ENCODE data around the gene BAIAP2. TPM values are rescaled to one million over a fixed set of nuclear protein-coding genes. Genes with fewer than 3 reads are reported as not detected.

BAIAP2 gene
- polyA plus RNA-seq, 1 donor from 2014 or later: 17.5 TPM

GRCh38 chr17:81027038-81027437 lies 7.9 kb upstream of the BAIAP2 start:
- H3K4me2 ChIP-seq (ENCODE audit: low read length): no peak overlapping the region
- H3K9ac ChIP-seq (ENCODE audit: low read length): no peak overlapping the region
- H3K79me2 ChIP-seq (replicated peaks; ENCODE audit: insufficient read depth, low read length): no peaks in the 10 kb centered on the region
- no peaks in the 10 kb centered on the region for H3K27me3 ChIP-seq (ENCODE audit: insufficient read depth, low read depth, low read length)
- H3K36me3 ChIP-seq (ENCODE audit: insufficient read depth, low read length): no peaks in the 10 kb centered on the region
- no peak overlapping the region for H3K27ac ChIP-seq (ENCODE audit: low read length)
- no peaks in the 10 kb centered on the region for H4K20me1 ChIP-seq (ENCODE audit: insufficient read depth)
- H3K9me2 ChIP-seq (ENCODE audit: insufficient read depth, low read length): no peaks in the 10 kb centered on the region
- no peaks in the 10 kb centered on the region for H3F3A ChIP-seq (ENCODE audit: insufficient read depth, low read length, poor library complexity, severe bottlenecking)
- no peaks in the 10 kb centered on the region for H3K9me3 ChIP-seq (ENCODE audit: low read length)
- TF ChIP-seq CTCF (IDR thresholded peaks at IDR 0.05; ENCODE audit: poor library complexity, severe bottlenecking): no peak
- no peak for TF ChIP-seq RAD21 (conservative IDR thresholded peaks at IDR 0.05)
- TF ChIP-seq MXI1 (conservative IDR thresholded peaks at IDR 0.05; ENCODE audit: poor library complexity, severe bottlenecking): no peak
- no peak for TF ChIP-seq TAF1 (IDR thresholded peaks at IDR 0.05; ENCODE audit: low read depth)
- TF ChIP-seq SMC3 (conservative IDR thresholded peaks at IDR 0.05; ENCODE audit: poor library complexity): no peak
- TF ChIP-seq EZH2 (IDR thresholded peaks at IDR 0.05; ENCODE audit: borderline replicate concordance, insufficient read depth, low read length, poor library complexity, severe bottlenecking): no peak
- no peak for TF ChIP-seq EP300 (conservative IDR thresholded peaks at IDR 0.05; ENCODE audit: poor library complexity, severe bottlenecking)
- TF ChIP-seq POLR2AphosphoS5 (IDR thresholded peaks at IDR 0.05): no peak
- TF ChIP-seq REST (IDR thresholded peaks at IDR 0.05; ENCODE audit: borderline replicate concordance): no peak
- no peak overlapping the region for H2AFZ ChIP-seq (ENCODE audit: low read depth, low read length)
- H3K4me3 ChIP-seq (ENCODE audit: low read length): peak overlapping the region; percentile 25

GRCh38 chr17:81027591-81028505 lies 7.1 kb upstream of the BAIAP2 start:
- Histone ChIP-seq H3K9me2 (ENCODE audit: insufficient read depth, low read length) (no peaks in the 10 kb centered on the region), H3K27me3 (ENCODE audit: insufficient read depth, low read depth, low read length) (no peaks in the 10 kb centered on the region), H4K20me1 (ENCODE audit: insufficient read depth) (no peaks in the 10 kb centered on the region), H3F3A (ENCODE audit: insufficient read depth, low read length, poor library complexity, severe bottlenecking) (no peaks in the 10 kb centered on the region), H3K27ac (ENCODE audit: low read length) (no peak overlapping the region), H3K9ac (ENCODE audit: low read length) (no peak overlapping the region), H3K79me2 (replicated peaks; ENCODE audit: insufficient read depth, low read length) (no peaks in the 10 kb centered on the region), H3K4me2 (ENCODE audit: low read length) (no peak overlapping the region), H3K4me3 (ENCODE audit: low read length) (peak overlapping the region; percentile 25), H2AFZ (ENCODE audit: low read depth, low read length) (no peak overlapping the region), H3K9me3 (ENCODE audit: low read length) (no peaks in the 10 kb centered on the region), H3K36me3 (ENCODE audit: insufficient read depth, low read length) (no peaks in the 10 kb centered on the region)
- TF ChIP-seq EP300 (conservative IDR thresholded peaks at IDR 0.05; ENCODE audit: poor library complexity, severe bottlenecking) (no peak), SMC3 (conservative IDR thresholded peaks at IDR 0.05; ENCODE audit: poor library complexity) (no peak), CTCF (IDR thresholded peaks at IDR 0.05; ENCODE audit: poor library complexity, severe bottlenecking) (no peak), POLR2AphosphoS5 (IDR thresholded peaks at IDR 0.05) (no peak), EZH2 (IDR thresholded peaks at IDR 0.05; ENCODE audit: borderline replicate concordance, insufficient read depth, low read length, poor library complexity, severe bottlenecking) (no peak), REST (IDR thresholded peaks at IDR 0.05; ENCODE audit: borderline replicate concordance) (no peak)
